GM19455 (cell line): ENCODE data around the gene MAPT.
"Not testable (repeated sequence)": the region's sequence is repeated elsewhere in the genome, so short reads cannot be mapped to it uniquely, and the experiment has no call there.

Source experiments
- ATAC-seq: cut with Tn5 transposase; IDR thresholded peaks from one replicate; pipeline ENCODE4 v1.9.1; 2021; ENCODE audit not compliant: unreplicated experiment

Gene MAPT

DNA sequence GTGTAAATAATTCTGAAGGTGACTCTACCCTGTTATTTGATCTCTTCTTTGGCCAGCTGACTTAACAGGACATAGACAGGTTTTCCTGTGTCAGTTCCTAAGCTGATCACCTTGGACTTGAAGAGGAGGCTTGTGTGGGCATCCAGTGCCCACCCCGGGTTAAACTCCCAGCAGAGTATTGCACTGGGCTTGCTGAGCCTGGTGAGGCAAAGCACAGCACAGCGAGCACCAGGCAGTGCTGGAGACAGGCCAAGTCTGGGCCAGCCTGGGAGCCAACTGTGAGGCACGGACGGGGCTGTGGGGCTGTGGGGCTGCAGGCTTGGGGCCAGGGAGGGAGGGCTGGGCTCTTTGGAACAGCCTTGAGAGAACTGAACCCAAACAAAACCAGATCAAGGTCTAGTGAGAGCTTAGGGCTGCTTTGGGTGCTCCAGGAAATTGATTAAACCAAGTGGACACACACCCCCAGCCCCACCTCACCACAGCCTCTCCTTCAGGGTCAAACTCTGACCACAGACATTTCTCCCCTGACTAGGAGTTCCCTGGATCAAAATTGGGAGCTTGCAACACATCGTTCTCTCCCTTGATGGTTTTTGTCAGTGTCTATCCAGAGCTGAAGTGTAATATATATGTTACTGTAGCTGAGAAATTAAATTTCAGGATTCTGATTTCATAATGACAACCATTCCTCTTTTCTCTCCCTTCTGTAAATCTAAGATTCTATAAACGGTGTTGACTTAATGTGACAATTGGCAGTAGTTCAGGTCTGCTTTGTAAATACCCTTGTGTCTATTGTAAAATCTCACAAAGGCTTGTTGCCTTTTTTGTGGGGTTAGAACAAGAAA lies 109.8 kb downstream of the MAPT start:
- ATAC-seq = no peak

GRCh38 chr17:46006082-46006481 lies 111.7 kb downstream of the MAPT start:
- not testable (repeated sequence) for ATAC-seq

GRCh38 chr17:46007461-46007965 lies 113.2 kb downstream of the MAPT start:
- ATAC-seq = no peak

DNA sequence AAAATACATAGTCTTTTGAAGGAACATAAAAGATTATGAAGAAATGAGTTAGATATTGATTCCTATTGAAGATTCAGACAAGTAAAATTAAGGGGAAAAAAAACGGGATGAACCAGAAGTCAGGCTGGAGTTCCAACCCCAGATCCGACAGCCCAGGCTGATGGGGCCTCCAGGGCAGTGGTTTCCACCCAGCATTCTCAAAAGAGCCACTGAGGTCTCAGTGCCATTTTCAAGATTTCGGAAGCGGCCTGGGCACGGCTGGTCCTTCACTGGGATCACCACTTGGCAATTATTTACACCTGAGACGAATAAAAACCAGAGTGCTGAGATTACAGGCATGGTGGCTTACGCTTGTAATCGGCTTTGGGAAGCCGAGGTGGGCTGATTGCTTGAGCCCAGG lies 114.2 kb downstream of the MAPT start:
- ATAC-seq = no peak

GRCh38 chr17:46009681-46010596 lies 115.6 kb downstream of the MAPT start:
- no peak for ATAC-seq

GRCh38 chr17:46010597-46011186 lies 116.3 kb downstream of the MAPT start:
- ATAC-seq = no peak

GRCh38 chr17:46011711-46012505 lies 117.6 kb downstream of the MAPT start:
- ATAC-seq = no peak

GRCh38 chr17:46012506-46013079 lies 118.2 kb downstream of the MAPT start:
- ATAC-seq = no peak

DNA sequence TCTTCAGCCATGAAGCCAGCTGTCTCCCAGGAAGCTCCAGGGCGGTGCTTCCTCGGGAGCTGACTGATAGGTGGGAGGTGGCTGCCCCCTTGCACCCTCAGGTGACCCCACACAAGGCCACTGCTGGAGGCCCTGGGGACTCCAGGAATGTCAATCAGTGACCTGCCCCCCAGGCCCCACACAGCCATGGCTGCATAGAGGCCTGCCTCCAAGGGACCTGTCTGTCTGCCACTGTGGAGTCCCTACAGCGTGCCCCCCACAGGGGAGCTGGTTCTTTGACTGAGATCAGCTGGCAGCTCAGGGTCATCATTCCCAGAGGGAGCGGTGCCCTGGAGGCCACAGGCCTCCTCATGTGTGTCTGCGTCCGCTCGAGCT lies 118.8 kb downstream of the MAPT start:
- no peak for ATAC-seq

DNA sequence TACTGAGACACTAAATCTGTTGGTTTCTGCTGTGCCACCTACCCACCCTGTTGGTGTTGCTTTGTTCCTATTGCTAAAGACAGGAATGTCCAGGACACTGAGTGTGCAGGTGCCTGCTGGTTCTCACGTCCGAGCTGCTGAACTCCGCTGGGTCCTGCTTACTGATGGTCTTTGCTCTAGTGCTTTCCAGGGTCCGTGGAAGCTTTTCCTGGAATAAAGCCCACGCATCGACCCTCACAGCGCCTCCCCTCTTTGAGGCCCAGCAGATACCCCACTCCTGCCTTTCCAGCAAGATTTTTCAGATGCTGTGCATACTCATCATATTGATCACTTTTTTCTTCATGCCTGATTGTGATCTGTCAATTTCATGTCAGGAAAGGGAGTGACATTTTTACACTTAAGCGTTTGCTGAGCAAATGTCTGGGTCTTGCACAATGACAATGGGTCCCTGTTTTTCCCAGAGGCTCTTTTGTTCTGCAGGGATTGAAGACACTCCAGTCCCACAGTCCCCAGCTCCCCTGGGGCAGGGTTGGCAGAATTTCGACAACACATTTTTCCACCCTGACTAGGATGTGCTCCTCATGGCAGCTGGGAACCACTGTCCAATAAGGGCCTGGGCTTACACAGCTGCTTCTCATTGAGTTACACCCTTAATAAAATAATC lies 119.3 kb downstream of the MAPT start:
- ATAC-seq = no peak

DNA sequence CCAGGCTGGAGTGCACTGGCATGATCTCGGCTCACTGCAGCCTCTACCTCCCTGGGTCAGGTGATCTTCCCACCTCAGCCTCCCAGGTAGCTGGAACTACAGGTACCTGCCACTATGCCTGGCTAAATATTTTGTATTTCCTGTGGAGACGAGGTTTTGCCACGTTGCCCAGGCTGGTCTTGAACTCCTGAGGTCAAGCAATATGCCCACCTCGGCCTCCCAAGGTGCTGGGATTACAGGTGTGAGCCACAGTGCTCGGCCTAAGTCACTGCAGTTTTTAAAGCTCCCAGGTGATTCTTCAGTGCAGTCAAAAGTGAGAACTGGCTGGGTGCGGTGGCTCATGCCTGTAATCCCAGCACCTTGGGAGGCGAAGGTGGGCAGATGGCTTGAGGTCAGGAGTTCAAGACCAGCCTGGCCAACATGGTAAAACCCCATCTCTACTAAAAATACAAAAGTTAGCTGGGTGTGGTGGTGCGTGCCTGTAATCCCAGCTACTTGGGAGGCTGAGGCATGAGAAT lies 125.1 kb downstream of the MAPT start:
- not testable (repeated sequence) for ATAC-seq

DNA sequence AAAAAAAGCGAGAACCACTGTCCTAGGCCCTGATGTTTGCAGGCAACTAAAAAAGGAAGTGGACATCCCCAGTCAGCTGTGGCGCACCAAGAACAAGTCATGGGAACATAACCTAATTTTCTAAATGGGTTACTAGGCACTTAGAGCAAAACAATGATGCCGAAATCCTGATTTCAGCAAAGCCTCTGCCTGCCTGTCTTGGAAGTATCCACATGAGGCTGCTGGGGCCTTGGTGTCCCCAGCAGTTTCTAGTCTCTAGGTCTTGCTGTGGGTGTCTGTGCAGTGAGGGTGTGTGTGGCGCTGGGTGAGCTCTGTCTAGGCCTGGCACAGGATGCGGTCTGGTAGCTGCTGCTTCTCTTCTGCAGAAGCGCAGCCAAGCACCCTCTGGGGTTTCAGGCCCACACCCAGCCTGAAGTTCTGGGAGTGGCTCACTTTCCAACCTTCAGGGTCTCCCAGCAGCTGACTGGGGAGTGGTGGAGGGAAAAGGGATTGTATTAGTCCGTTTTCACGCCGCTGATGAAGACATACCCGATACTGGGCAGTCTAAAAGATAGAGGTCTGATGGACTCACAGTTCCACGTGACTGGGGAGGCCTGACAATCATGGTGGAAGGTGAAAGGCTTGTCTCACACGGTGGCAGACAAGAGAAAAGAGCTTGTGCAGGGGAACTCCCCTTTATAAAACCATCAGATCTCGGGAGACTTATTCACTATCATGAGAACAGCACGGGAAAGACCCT lies 125.8 kb downstream of the MAPT start:
- ATAC-seq = no peak

DNA sequence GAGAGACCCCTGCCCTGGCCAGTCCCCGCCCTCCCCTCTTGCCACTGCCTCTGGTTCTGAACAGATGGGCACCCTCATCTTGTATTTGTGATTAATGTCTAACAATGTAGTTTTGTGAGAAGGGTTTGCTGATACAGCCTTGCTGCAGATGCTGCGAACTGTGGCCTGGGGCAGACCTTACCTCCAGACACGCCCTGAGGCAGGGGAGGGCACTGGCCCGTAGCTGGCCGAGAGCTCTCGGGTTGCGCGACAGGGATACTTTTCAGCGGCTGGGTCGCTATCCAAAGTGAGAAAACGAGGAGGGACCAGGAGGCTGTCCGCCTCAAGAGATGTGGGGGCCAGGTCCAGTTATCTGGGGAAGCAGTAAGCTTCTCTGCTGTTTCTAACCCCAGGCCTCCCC lies 126.6 kb downstream of the MAPT start:
- ATAC-seq = no peak

DNA sequence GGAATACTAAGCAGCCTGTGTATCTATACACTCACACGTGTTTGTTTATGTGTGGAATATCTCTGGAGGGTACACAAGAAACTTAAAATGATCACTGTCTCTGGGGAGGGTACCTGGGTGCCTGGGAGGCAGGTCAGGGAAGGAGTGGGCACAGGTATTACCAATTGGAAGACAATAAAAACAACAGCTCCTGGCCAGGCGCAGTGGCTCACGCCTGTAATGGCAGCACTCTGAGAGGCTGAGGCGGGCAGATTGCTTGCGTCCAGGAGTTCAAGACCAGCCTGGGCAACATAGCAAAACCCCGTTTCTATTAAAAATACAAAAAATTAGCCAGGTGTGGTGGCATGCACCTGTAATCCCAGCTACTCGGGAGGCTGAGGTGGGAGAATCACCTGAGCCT lies 129.0 kb downstream of the MAPT start:
- ATAC-seq = not testable (repeated sequence)

DNA sequence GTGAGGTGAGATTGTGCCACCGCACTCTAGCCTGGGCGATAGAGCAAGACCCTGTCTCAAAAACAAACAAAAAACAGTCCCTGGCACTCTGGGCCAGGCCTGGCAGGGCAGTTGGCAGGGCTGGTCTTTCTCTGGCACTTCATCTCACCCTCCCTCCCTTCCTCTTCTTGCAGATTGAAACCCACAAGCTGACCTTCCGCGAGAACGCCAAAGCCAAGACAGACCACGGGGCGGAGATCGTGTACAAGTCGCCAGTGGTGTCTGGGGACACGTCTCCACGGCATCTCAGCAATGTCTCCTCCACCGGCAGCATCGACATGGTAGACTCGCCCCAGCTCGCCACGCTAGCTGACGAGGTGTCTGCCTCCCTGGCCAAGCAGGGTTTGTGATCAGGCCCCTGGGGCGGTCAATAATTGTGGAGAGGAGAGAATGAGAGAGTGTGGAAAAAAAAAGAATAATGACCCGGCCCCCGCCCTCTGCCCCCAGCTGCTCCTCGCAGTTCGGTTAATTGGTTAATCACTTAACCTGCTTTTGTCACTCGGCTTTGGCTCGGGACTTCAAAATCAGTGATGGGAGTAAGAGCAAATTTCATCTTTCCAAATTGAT lies 129.5 kb downstream of the MAPT start:
- no peak for ATAC-seq

DNA sequence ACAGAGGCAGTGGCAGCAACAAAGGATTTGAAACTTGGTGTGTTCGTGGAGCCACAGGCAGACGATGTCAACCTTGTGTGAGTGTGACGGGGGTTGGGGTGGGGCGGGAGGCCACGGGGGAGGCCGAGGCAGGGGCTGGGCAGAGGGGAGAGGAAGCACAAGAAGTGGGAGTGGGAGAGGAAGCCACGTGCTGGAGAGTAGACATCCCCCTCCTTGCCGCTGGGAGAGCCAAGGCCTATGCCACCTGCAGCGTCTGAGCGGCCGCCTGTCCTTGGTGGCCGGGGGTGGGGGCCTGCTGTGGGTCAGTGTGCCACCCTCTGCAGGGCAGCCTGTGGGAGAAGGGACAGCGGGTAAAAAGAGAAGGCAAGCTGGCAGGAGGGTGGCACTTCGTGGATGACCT lies 130.2 kb downstream of the MAPT start:
- no peak for ATAC-seq

- ATAC-seq = no peak
Measured at GRCh38 chr17:46025060-46025459, 130.7 kb downstream of the MAPT start.

GRCh38 chr17:46025510-46026165 lies 131.3 kb downstream of the MAPT start:
- no peak for ATAC-seq
